Neural progenitor cell (in vitro differentiated cells): ENCODE data around the gene IQSEC1.

Source experiments
- CTCF ChIP-seq: fragments of 200-600 bp; sonication (generic); IDR thresholded peaks from 2 replicates; pipeline ENCODE4 v1.5.1; 2017; ENCODE audit warnings: antibody characterized with exemption, mild to moderate bottlenecking
- EZH2 ChIP-seq: fragments of 200-600 bp; sonication (generic); IDR thresholded peaks from 2 replicates; pipeline ENCODE4 v1.6.1; 2017; ENCODE audit warnings: antibody characterized with exemption, mild to moderate bottlenecking, moderate library complexity
- EZH2phosphoT487 ChIP-seq: fragments of 200-600 bp; sonication (generic); IDR thresholded peaks from 2 replicates; pipeline ENCODE4 v1.6.1; 2017; ENCODE audit warnings: antibody characterized with exemption

GRCh38 chr3:13016083-13016720, 57.0 kb downstream of the IQSEC1 start:
- TF ChIP-seq CTCF = no peak
- TF ChIP-seq EZH2 = no peak
- TF ChIP-seq EZH2phosphoT487 = no peak
